K562 (cell line): ENCODE results near the gene ZFYVE28. TPM values are rescaled to one million over a fixed set of nuclear protein-coding genes. Genes with fewer than 3 reads are reported as not detected.

ENCODE experiments used
- ATAC-seq: fragments of 200-7000 bp; cut with Tn5 transposase; 3 replicates; pipeline ENCODE4 v1.9.1; 2020; ENCODE audit warnings: moderate library complexity
- BruUV-seq: library from RNA; stranded (reverse); fragments of 400-500 nt; replicated peaks from 2 replicates; lab custom pipeline; 2021; lab: Mats Ljungman, UMichigan
- CTCF ChIA-PET: fragments of 300-600 bp; formaldehyde crosslinking; extraction: SDS; loops from one replicate; lab custom pipeline; 2021; ENCODE audit warnings: low intra/inter-chr PET ratio; lab: Yijun Ruan, JAX
- POLR2A ChIA-PET: fragments of 300-600, 350-650 bp; sonication (Branson Sonifier 250); formaldehyde crosslinking; extraction: SDS; loops from one replicate; lab custom pipeline; 2021; ENCODE audit warnings: antibody characterized with exemption, inconsistent platforms; lab: Yijun Ruan, JAX
- DNase-seq, 4 experiments: peaks; one replicate each; pipeline versions ENCODE4 v3.0.0 to v3.0.0-alpha.2; 2011 to 2018; ENCODE audit warnings: low spot score in 3 of 4, mixed read lengths in 3 of 4; ENCODE audit errors: extremely low read depth in 1 of 4
- FAIRE-seq: peaks from 2 replicates; lab custom pipeline; 2011; peaks lifted over from hg19 to GRCh38; lab: Jason Lieb, UNC
- H2AFZ ChIP-seq: 2 replicates; pipeline ENCODE4 v1.6.0; 2011; ENCODE audit warnings: low read depth, low read length, control low read depth, inconsistent platforms
- H3K27ac ChIP-seq: fragments of 200-600 bp; 3 replicates; pipeline ENCODE4 v1.8.0; 2011; ENCODE audit warnings: low read depth, mild to moderate bottlenecking, control low read depth, inconsistent platforms, low read length, moderate library complexity, mixed read lengths; ENCODE audit errors: extremely low read depth
- H3K27me3 ChIP-seq, 2 experiments: fragments of 300-600 bp in 1 of 2; 2 replicates in 1 of 2; 3 replicates in 1 of 2; pipeline versions ENCODE4 v1.6.0 to v1.8.0; 2011; ENCODE audit warnings: inconsistent platforms in 2 of 2, low read length in 2 of 2, mild to moderate bottlenecking in 1 of 2, mixed read lengths in 1 of 2, moderate library complexity in 1 of 2; ENCODE audit not compliant: control insufficient read depth in 2 of 2, insufficient read depth in 2 of 2
- H3K36me3 ChIP-seq: fragments of 300-600 bp; 3 replicates; pipeline ENCODE4 v1.8.0; 2011; ENCODE audit warnings: mild to moderate bottlenecking, low read length, inconsistent platforms; ENCODE audit not compliant: control insufficient read depth, insufficient read depth
- H3K4me1 ChIP-seq, 2 experiments: fragments of 200-600 bp in 1 of 2; replicated peaks in 1 of 2; 2 replicates in 1 of 2; 3 replicates in 1 of 2; pipeline versions ENCODE4 v1.5.1 to v1.8.0; 2011; ENCODE audit warnings: inconsistent platforms in 2 of 2, low read length in 2 of 2, mild to moderate bottlenecking in 1 of 2, mixed read lengths in 1 of 2, moderate library complexity in 1 of 2; ENCODE audit not compliant: control insufficient read depth in 2 of 2, insufficient read depth in 2 of 2
- H3K4me2 ChIP-seq: 2 replicates; pipeline ENCODE4 v1.6.1; 2011; ENCODE audit warnings: low read length, control low read depth, inconsistent platforms, mixed read lengths; ENCODE audit not compliant: insufficient read depth
- H3K4me3 ChIP-seq: fragments of 200-600 bp; sonication (generic), shearing (Covaris generic); 2 replicates; pipeline ENCODE4 v1.5.1; 2016; ENCODE audit warnings: control low read depth, inconsistent platforms
- H3K79me2 ChIP-seq: fragments of 200-600 bp; 3 replicates; pipeline ENCODE4 v1.8.0; 2011; ENCODE audit warnings: low read length, inconsistent platforms; ENCODE audit not compliant: control insufficient read depth, insufficient read depth
- H3K9ac ChIP-seq, 2 experiments: 2 replicates each; pipeline versions ENCODE4 v1.6.0 to v1.6.1; 2011; ENCODE audit warnings: low read depth in 2 of 2, low read length in 2 of 2, control low read depth in 1 of 2, inconsistent platforms in 1 of 2, mild to moderate bottlenecking in 1 of 2, mixed read lengths in 1 of 2; ENCODE audit not compliant: insufficient read depth in 1 of 2
- H3K9me1 ChIP-seq: one replicate; pipeline ENCODE4 v1.6.0; 2011; ENCODE audit warnings: inconsistent platforms, mild to moderate bottlenecking, low read length, moderate library complexity; ENCODE audit not compliant: control insufficient read depth, insufficient read depth
- H3K9me3 ChIP-seq: replicated peaks from 2 replicates; pipeline ENCODE4 v1.5.1; 2011; ENCODE audit warnings: low read depth, low read length, inconsistent platforms; ENCODE audit not compliant: control insufficient read depth, insufficient read depth
- H4K20me1 ChIP-seq: replicated peaks from 2 replicates; pipeline ENCODE4 v1.6.1; 2011; ENCODE audit warnings: low read length, inconsistent platforms, mixed read lengths; ENCODE audit not compliant: control insufficient read depth, insufficient read depth
- ASH1L ChIP-seq: fragments of 450-650 bp; IDR thresholded peaks from 2 replicates; pipeline ENCODE4 v1.6.1; 2018; ENCODE audit warnings: borderline replicate concordance, mild to moderate bottlenecking, low read depth; ENCODE audit not compliant: partially characterized antibody
- BCOR ChIP-seq: fragments of 450-650 bp; IDR thresholded peaks from 2 replicates; pipeline ENCODE4 v1.6.1; 2016
- BHLHE40 ChIP-seq: IDR thresholded peaks from 2 replicates; pipeline ENCODE4 v1.6.1; 2011; ENCODE audit warnings: low read length, improper control_type of control experiment
- CBFA2T3 ChIP-seq: fragments of 450-650 bp; IDR thresholded peaks from 2 replicates; pipeline ENCODE4 v1.6.1; 2017
- DNMT1 ChIP-seq: fragments of 450-650 bp; IDR thresholded peaks from 2 replicates; pipeline ENCODE4 v1.6.1; 2016; ENCODE audit warnings: antibody characterized with exemption, mild to moderate bottlenecking
- DPF2 ChIP-seq: fragments of 450-650 bp; IDR thresholded peaks from 2 replicates; pipeline ENCODE4 v1.6.1; 2016
- EP300 ChIP-seq: IDR thresholded peaks from 2 replicates; pipeline ENCODE4 v1.6.1; 2012; ENCODE audit warnings: low read length, improper control_type of control experiment
- ESRRB ChIP-seq: fragments of 250-450 bp; sonication (Bioruptor Pico); IDR thresholded peaks from 2 replicates; pipeline ENCODE4 v1.5.0; 2020; ENCODE audit warnings: mild to moderate bottlenecking, moderate library complexity, borderline replicate concordance
- GATAD2A ChIP-seq: fragments of 450-650 bp; IDR thresholded peaks from 2 replicates; pipeline ENCODE4 v1.6.1; 2017
- GATAD2B ChIP-seq: fragments of 450-650 bp; IDR thresholded peaks from 2 replicates; pipeline ENCODE4 v1.6.1; 2017; ENCODE audit warnings: mild to moderate bottlenecking, borderline replicate concordance
- HDAC1 ChIP-seq, 2 experiments: fragments of 450-650 bp; IDR thresholded peaks; 2 replicates each; pipeline ENCODE4 v1.6.1; 2016 to 2017; ENCODE audit warnings: inconsistent platforms in 1 of 2, mild to moderate bottlenecking in 1 of 2, moderate library complexity in 1 of 2
- HDGF ChIP-seq: fragments of 450-650 bp; IDR thresholded peaks from 2 replicates; pipeline ENCODE4 v1.6.1; 2016
- HLTF ChIP-seq: fragments of 450-650 bp; IDR thresholded peaks from 2 replicates; pipeline ENCODE4 v1.6.1; 2016
- LARP7 ChIP-seq: fragments of 450-650 bp; IDR thresholded peaks from 2 replicates; pipeline ENCODE4 v1.6.1; 2016
- MLLT1 ChIP-seq, 2 experiments: fragments of 450-650 bp; IDR thresholded peaks; 2 replicates each; pipeline ENCODE4 v1.6.1; 2016
- SMARCA4 ChIP-seq: fragments of 450-650 bp; IDR thresholded peaks from 2 replicates; pipeline ENCODE4 v1.6.1; 2016
- SMARCE1 ChIP-seq: fragments of 450-650 bp; IDR thresholded peaks from 2 replicates; pipeline ENCODE4 v1.7.1; 2016; ENCODE audit warnings: mild to moderate bottlenecking
- STAT6 ChIP-seq: sonication (generic); formaldehyde crosslinking; IDR thresholded peaks from 2 replicates; pipeline ENCODE4 v1.8.1; 2023; ENCODE audit warnings: mild to moderate bottlenecking, missing genetic modification reagents
- TCF3 ChIP-seq: sonication (generic); formaldehyde crosslinking; IDR thresholded peaks from 2 replicates; pipeline ENCODE4 v1.4.0; 2020; ENCODE audit warnings: mild to moderate bottlenecking, missing genetic modification reagents
- TCF7L2 ChIP-seq: fragments of 150-350 bp; IDR thresholded peaks from 2 replicates; pipeline ENCODE4 v1.6.1; 2016; ENCODE audit warnings: low read depth, mild to moderate bottlenecking, low read length, moderate library complexity
- ZC3H8 ChIP-seq: fragments of 450-650 bp; IDR thresholded peaks from 2 replicates; pipeline ENCODE4 v1.6.1; 2017
- WGBS: fragments of 100-300 bp; shearing (Covaris generic); methylation state at CpG from one replicate; pipeline ENCODE4 v1.1.6; 2016; ENCODE audit warnings: low coverage, mixed read lengths; ENCODE audit not compliant: insufficient coverage; ENCODE audit errors: missing lambda C conversion rate; 5-methylcytosine and 5-hydroxymethylcytosine counted together
- in situ Hi-C: fragments of 300-500 bp; cut with MboI; formaldehyde crosslinking; loops from 4 replicates; pipeline ENCODE4 v1.15.0; 2018; ENCODE audit warnings: inconsistent platforms, mixed read lengths
- intact Hi-C: fragments of 100-400 bp; cut with micrococcal nuclease; formaldehyde crosslinking; loops from 2 replicates; pipeline ENCODE4 v1.14.2; 2022
- polyA plus RNA-seq, 8 experiments: library from polyadenylated mRNA; depleted of rRNA in 4 of 8; stranded (reverse) in 5 of 8; unstranded in 3 of 8; fragments of >200 nt; fragmentation: Nextera tagmentation in 2 of 8; fragmentation: Illumina TruSeq in 1 of 8; extraction: Ambion mirVana in 2 of 8; extraction: Trizol in 1 of 8; gene quantifications; 2 replicates each; pipeline versions ENCODE4 v1.2.1 to v1.2.3, GENCODE V29; 2011 to 2014; ENCODE audit warnings: inconsistent platforms in 1 of 8, missing spikeins in 1 of 8
- total RNA-seq, 7 experiments: library from RNA; depleted of rRNA in 6 of 7; stranded (reverse); fragments of >200 nt in 6 of 7; fragmentation: Illumina TruSeq in 2 of 7; extraction: Trizol in 2 of 7; gene quantifications; 2 replicates each; pipeline versions ENCODE4 v1.2.1 to v1.2.3, GENCODE V29; 2011 to 2021; ENCODE audit warnings: low replicate concordance in 1 of 7

Gene ZFYVE28
- total and polyA plus RNA-seq, 9 of the 15 experiments (the other 6 are each of a cell fraction or from before 2014, with no cell fraction given) = 1.3 to 24.8 (median 8.9) TPM

GRCh38 chr4:2236944-2237666, 181.3 kb downstream of the ZFYVE28 start:
- WGBS = 10% methylated on average over 2 of the region's 3 CpGs
- no TSS peak for BruUV-seq
- in situ Hi-C loops = no loop called here
- Histone ChIP-seq H3K36me3 (peaks cover 58% of the 10 kb centered on the region), H3K9me1 (no peaks in the 10 kb centered on the region), H3K4me2 (peak overlapping the region; percentile 71), H3K79me2 (peaks cover 71% of the 10 kb centered on the region), H3K27ac (peak overlapping the region; percentile 30; the same call in 2 of the 3 replicates), H2AFZ (no peak overlapping the region), H3K4me1 (peaks cover 6 to 13% of the 10 kb centered on the region in 2 experiments; a peak in 4 of 5 replicates), H3K27me3 (no peaks in the 10 kb centered on the region), H4K20me1 (peaks cover 10% of the 10 kb centered on the region; the same call in 1 of the 2 replicates), H3K9me3 (no peaks in the 10 kb centered on the region), H3K4me3 (no peak overlapping the region), H3K9ac (0 out of 4 replicates have a peak overlapping the region, but pooled peaks have one; percentile 15 to 18)
- no peak for ATAC-seq
- intact Hi-C loops = no loop called here
- CTCF ChIA-PET = interaction anchor here (0.7 kb wide), 1 partner anchor 225 kb away, joined by 5 read pairs; no protein-coding TSS in a partner anchor
- no peak for DNase-seq
- POLR2A ChIA-PET = interaction anchor here (0.7 to 2.7 kb wide), 6 partner anchors 8 to 191 kb away, joined by 3 to 11 read pairs (median 3); no protein-coding TSS in a partner anchor
- FAIRE-seq = no peak
- TF ChIP-seq EP300 (peak; percentile 25; the same call in 1 of the 2 replicates), ZC3H8 (peak; percentile 73; the same call in 1 of the 2 replicates), SMARCE1 (peak; percentile 42; the same call in 1 of the 2 replicates), GATAD2A (0 out of 2 replicates have a peak, but pooled peaks have one; percentile 16), ASH1L (peak; percentile 45), STAT6 (CRISPR knock-in tag) (no peak), HDGF (peak; percentile 81; the same call in 1 of the 2 replicates), BHLHE40 (peak; percentile 23; the same call in 1 of the 2 replicates), TCF7L2 (no peak), GATAD2B (0 out of 2 replicates have a peak, but pooled peaks have one; percentile 21), DPF2 (peak; percentile 37; the same call in 1 of the 2 replicates), BCOR (0 out of 2 replicates have a peak, but pooled peaks have one; percentile 24), HLTF (peak; percentile 70; the same call in 1 of the 2 replicates), ESRRB (no peak), CBFA2T3 (no peak; the same call in 1 of the 2 replicates), MLLT1 (IDR thresholded peaks at IDR 0.05) (peak; percentile 28 to 64; a peak in 1 of 4 replicates), HDAC1 (IDR thresholded peaks at IDR 0.05) (peak in 1 of 2 experiments; percentile 32; a peak in 1 of 4 replicates), DNMT1 (0 out of 2 replicates have a peak, but pooled peaks have one; percentile 33), SMARCA4 (peak; percentile 33; the same call in 1 of the 2 replicates), LARP7 (peak; percentile 88), TCF3 (CRISPR knock-in tag) (0 out of 2 replicates have a peak, but pooled peaks have one; percentile 15)
